Right cardiac atrium (tissue), 5 donors: ENCODE results near the gene NPBWR2. TPM values are rescaled to one million over a fixed set of nuclear protein-coding genes. Genes with fewer than 3 reads are reported as not detected.

ENCODE experiments used
- ATAC-seq, 2 donors: fragments of 200-7000 bp; cut with Tn5 transposase; one replicate each; pipeline versions ENCODE4 v1.8.0 to v1.9.1; 2020; ENCODE audit warnings: moderate library complexity in 2 of 2, mild to moderate bottlenecking in 1 of 2
- DNase-seq, 3 donors: peaks; one replicate each; pipeline ENCODE4 v3.0.0-alpha.2; 2020
- H3K27ac ChIP-seq: one replicate; pipeline ENCODE4 v1.5.1; 2013; ENCODE audit warnings: mild to moderate bottlenecking, low read length, control low read depth, moderate library complexity
- H3K27me3 ChIP-seq: one replicate; pipeline ENCODE4 v1.6.1; 2013; ENCODE audit not compliant: control insufficient read depth, insufficient read depth
- H3K4me1 ChIP-seq: one replicate; pipeline ENCODE4 v1.6.1; 2013; ENCODE audit warnings: low read length; ENCODE audit not compliant: control insufficient read depth, insufficient read depth
- H3K4me3 ChIP-seq: one replicate; pipeline ENCODE4 v1.5.1; 2013; ENCODE audit warnings: low read length, control low read depth
- H3K9me3 ChIP-seq: one replicate; pipeline ENCODE4 v1.6.1; 2013; ENCODE audit warnings: low read length; ENCODE audit not compliant: control insufficient read depth
- WGBS: extraction: QIAGEN DNeasy Blood & Tissue Kit; methylation state at CpG from one replicate; pipeline ENCODE4 v1.1.7; 2013; 5-methylcytosine and 5-hydroxymethylcytosine counted together
- intact Hi-C, 4 donors: fragments of 100-400 bp; cut with DNase I; formaldehyde crosslinking; loops; one replicate each; pipeline versions ENCODE4 v1.11.0 to v1.14.0; 2022 to 2023
- polyA plus RNA-seq: library from polyadenylated mRNA; stranded (reverse); fragments of 200-250 nt; gene quantifications from one replicate; pipeline ENCODE4 v1.2.3, GENCODE V29; 2013
- total RNA-seq, 4 donors: library from RNA; stranded (reverse); fragmentation: NEBNext Ultra II Directional; extraction: Animal tissue kit (Norgen Biotek cat#: 25700); gene quantifications; one replicate each; pipeline ENCODE4 v1.2.1, GENCODE V29; 2021
- donor health status: healthy with polysubstance abuse.
- donor health status: DM: no; HTN: yes; CAD: no.
- donor health status: DM: no; HTN: no; CAD: no.
- donor health status: DM: no; HTN: yes; CAD: no; lungs with severe emphysema.
- donor health status: DM: yes; HTN: yes; CAD: no.

NPBWR2 gene
- total and polyA plus RNA-seq, 5 donors: not detected

- no peak for ATAC-seq
- intact Hi-C loops: no loop called here
- H3K27me3 ChIP-seq: no peaks in the 10 kb centered on the region
Observed at GRCh38 chr20:64150756-64151632, 43.6 kb upstream of the NPBWR2 start.

GRCh38 chr20:64149809-64150560 is 42.6 kb upstream of the NPBWR2 start:
- Histone ChIP-seq H3K27ac (no peak overlapping the region), H3K4me1 (no peaks in the 10 kb centered on the region), H3K4me3 (no peak overlapping the region), H3K9me3 (peaks cover 2% of the 10 kb centered on the region), H3K27me3 (no peaks in the 10 kb centered on the region)
- WGBS: 94% methylated on average over 26 of the region's 26 CpGs
- intact Hi-C loops: no loop called here
- peak in 2 of 3 donors; percentile 11 to 13 for DNase-seq
- ATAC-seq: no peak

More at GRCh38 chr20:64150756-64151632, 43.6 kb upstream of the NPBWR2 start:
- DNase-seq: peak in 2 of 3 donors; percentile 9 to 12
- no peaks in the 10 kb centered on the region for H3K4me1 ChIP-seq
- H3K27ac ChIP-seq: no peak overlapping the region
- WGBS: 70% methylated on average over 13 of the region's 13 CpGs
- H3K4me3 ChIP-seq: no peak overlapping the region
- H3K9me3 ChIP-seq: no peaks in the 10 kb centered on the region

GRCh38 chr20:64149141-64149540 is 41.8 kb upstream of the NPBWR2 start:
- Histone ChIP-seq H3K9me3 (peaks cover 2% of the 10 kb centered on the region), H3K4me1 (no peaks in the 10 kb centered on the region), H3K27ac (no peak overlapping the region), H3K4me3 (no peak overlapping the region), H3K27me3 (no peaks in the 10 kb centered on the region)
- ATAC-seq: no peak
- intact Hi-C loops: no loop called here
- peak in 2 of 3 donors; percentile 10 to 21 for DNase-seq
- WGBS: 90% methylated on average over 7 of the region's 7 CpGs

GRCh38 chr20:64148581-64148980 is 41.2 kb upstream of the NPBWR2 start:
- intact Hi-C loops: no loop called here
- 75% methylated on average over 5 of the region's 5 CpGs for WGBS
- no peak for ATAC-seq
- Histone ChIP-seq H3K4me1 (no peaks in the 10 kb centered on the region), H3K27ac (no peak overlapping the region), H3K27me3 (no peaks in the 10 kb centered on the region), H3K9me3 (peaks cover 2% of the 10 kb centered on the region), H3K4me3 (no peak overlapping the region)
- peak in 2 of 3 donors; percentile 4 to 5 for DNase-seq

DNA sequence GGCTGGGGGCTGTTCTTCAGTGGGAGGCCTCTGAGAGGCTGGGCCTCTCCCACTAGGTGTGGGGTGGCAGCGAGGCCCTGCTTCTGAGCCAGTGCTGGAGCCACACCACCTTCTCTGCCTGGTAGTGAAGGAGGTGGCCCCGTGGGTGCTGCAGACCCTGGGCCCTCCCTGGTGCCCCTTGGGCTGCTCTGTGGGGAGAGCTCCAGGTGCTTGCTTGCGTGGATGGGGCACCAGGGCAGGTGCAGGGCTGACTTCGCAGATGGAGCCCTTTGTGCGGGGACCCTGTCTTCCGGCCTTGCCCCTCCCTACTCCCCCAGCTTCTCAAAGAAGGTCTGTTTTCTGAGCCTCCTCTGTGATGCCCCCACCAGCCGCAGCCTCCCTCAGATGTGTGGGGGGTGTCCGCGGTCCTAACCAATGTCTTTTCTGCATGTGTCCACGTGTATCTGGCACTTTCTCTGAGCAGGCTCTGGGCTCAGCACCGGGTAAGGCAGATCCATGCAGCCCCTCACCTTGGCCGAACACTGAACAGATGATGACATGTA is 39.6 kb upstream of the NPBWR2 start:
- no peak overlapping the region for H3K27ac ChIP-seq
- intact Hi-C loops: no loop called here
- peak in 2 of 3 donors; percentile 15 to 35 for DNase-seq
- no peak for ATAC-seq
- H3K4me1 ChIP-seq: no peaks in the 10 kb centered on the region
- WGBS: 73% methylated on average over 12 of the region's 12 CpGs
- peaks cover 2% of the 10 kb centered on the region for H3K9me3 ChIP-seq
- no peaks in the 10 kb centered on the region for H3K27me3 ChIP-seq
- H3K4me3 ChIP-seq: no peak overlapping the region

- Histone ChIP-seq H3K4me1 (no peaks in the 10 kb centered on the region), H3K27ac (no peak overlapping the region), H3K27me3 (no peaks in the 10 kb centered on the region), H3K4me3 (no peak overlapping the region), H3K9me3 (peaks cover 2% of the 10 kb centered on the region)
- WGBS: 75% methylated on average over 7 of the region's 7 CpGs
- intact Hi-C loops: no loop called here
- DNase-seq (peak in 1 of 3 donors; percentile 1), ATAC-seq (no peak)
Observed at GRCh38 chr20:64146301-64146935, 39.1 kb upstream of the NPBWR2 start.

- DNase-seq (peak in 2 of 3 donors; percentile 25 to 26), ATAC-seq (no peak)
- WGBS: 87% methylated on average over 17 of the region's 17 CpGs
- intact Hi-C loops: no loop called here
- peaks cover 2% of the 10 kb centered on the region for H3K9me3 ChIP-seq
- no peak overlapping the region for H3K27ac ChIP-seq
- H3K4me1 ChIP-seq: no peaks in the 10 kb centered on the region
- no peak overlapping the region for H3K4me3 ChIP-seq
- H3K27me3 ChIP-seq: no peaks in the 10 kb centered on the region
Observed at GRCh38 chr20:64145458-64146300, 38.3 kb upstream of the NPBWR2 start.

GRCh38 chr20:64144144-64144912 is 37.0 kb upstream of the NPBWR2 start:
- H3K9me3 ChIP-seq: peaks cover 2% of the 10 kb centered on the region
- 87% methylated on average over 8 of the region's 8 CpGs for WGBS
- DNase-seq (peak in 2 of 3 donors; percentile 6 to 10), ATAC-seq (no peak)
- no peak overlapping the region for H3K4me3 ChIP-seq
- H3K27me3 ChIP-seq: no peaks in the 10 kb centered on the region
- no peaks in the 10 kb centered on the region for H3K4me1 ChIP-seq
- intact Hi-C loops: no loop called here
- H3K27ac ChIP-seq: no peak overlapping the region

DNA sequence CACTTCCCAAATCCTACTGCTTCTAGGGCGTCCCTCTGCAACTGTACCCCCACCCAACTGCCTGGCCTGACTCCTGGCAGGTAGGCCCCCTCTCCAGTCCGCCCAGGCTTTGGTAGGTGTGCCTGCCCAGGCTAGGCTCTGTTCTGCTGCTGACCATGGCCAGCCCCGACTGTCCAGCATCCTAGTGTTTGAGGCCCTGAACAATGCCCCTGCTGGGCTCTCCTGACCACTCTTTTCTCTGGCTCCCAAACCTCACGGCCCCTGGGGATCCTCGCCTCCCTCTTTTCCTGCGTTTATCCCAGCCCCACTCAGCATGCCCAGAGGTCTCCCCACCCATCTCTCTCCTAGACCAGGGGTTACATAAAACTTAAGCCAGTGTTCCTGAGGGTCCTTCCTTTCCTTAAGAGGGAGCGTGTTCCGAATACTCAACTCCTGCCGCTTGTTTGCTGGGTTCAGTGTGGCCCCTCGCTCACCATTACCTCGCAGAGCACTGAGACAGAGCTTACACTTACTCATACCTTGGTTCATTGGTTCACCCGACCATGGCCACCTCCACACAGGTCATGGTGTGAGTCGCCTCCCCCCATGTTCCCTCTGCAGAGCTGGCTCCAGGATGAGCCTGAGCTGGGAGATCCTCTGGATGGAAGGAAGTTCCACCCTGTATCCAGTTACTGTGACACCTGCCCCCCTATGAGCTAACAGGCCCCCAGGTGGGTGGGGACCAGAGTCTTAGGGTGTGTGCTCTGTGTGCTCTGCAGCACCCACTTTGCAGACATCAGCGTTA is 35.8 kb upstream of the NPBWR2 start:
- H3K4me3 ChIP-seq: no peak overlapping the region
- peak in 2 of 3 donors; percentile 12 to 16 for DNase-seq
- H3K9me3 ChIP-seq: peaks cover 2% of the 10 kb centered on the region
- no peak overlapping the region for H3K27ac ChIP-seq
- 82% methylated on average over 14 of the region's 14 CpGs for WGBS
- ATAC-seq: no peak
- no peaks in the 10 kb centered on the region for H3K27me3 ChIP-seq
- intact Hi-C loops: no loop called here
- H3K4me1 ChIP-seq: no peaks in the 10 kb centered on the region
